T follicular helper cell (primary cell): Measurements from ENCODE around the gene SUGP2.
A peak's percentile ranks its signal among the peaks of the same experiment; 100 is the strongest.

Experiments
- DNase-seq: peaks from one replicate; pipeline ENCODE4 v3.0.0-alpha.2; 2020; ENCODE audit warnings: low read depth

SUGP2 gene

GRCh38 chr19:19059837-19060611 is 26.7 kb upstream of the SUGP2 start:
- DNase-seq: no peak

GRCh38 chr19:19059018-19059836 is 25.9 kb upstream of the SUGP2 start:
- no peak for DNase-seq

GRCh38 chr19:19057720-19058119 is 24.4 kb upstream of the SUGP2 start:
- DNase-seq: no peak

GRCh38 chr19:19057317-19057716 is 24.0 kb upstream of the SUGP2 start:
- no peak for DNase-seq

GRCh38 chr19:19056636-19057275 is 23.4 kb upstream of the SUGP2 start:
- no peak for DNase-seq

GRCh38 chr19:19055701-19056100 is 22.4 kb upstream of the SUGP2 start:
- no peak for DNase-seq

GRCh38 chr19:19054939-19055440 is 21.7 kb upstream of the SUGP2 start:
- no peak for DNase-seq

- no peak for DNase-seq
Measured at GRCh38 chr19:19054315-19054938, 21.1 kb upstream of the SUGP2 start.

- DNase-seq: peak; percentile 49
Measured at GRCh38 chr19:19053508-19054314, 20.4 kb upstream of the SUGP2 start.

GRCh38 chr19:19052921-19053320 is 19.6 kb upstream of the SUGP2 start:
- no peak for DNase-seq

- no peak for DNase-seq
Measured at GRCh38 chr19:19051478-19052213, 18.3 kb upstream of the SUGP2 start.

- DNase-seq: no peak
Measured at GRCh38 chr19:19050731-19051130, 17.4 kb upstream of the SUGP2 start.

- no peak for DNase-seq
Measured at GRCh38 chr19:19050104-19050503, 16.8 kb upstream of the SUGP2 start.

GRCh38 chr19:19049406-19049805 is 16.1 kb upstream of the SUGP2 start:
- no peak for DNase-seq

GRCh38 chr19:19043881-19044280 is 10.6 kb upstream of the SUGP2 start:
- no peak for DNase-seq

- no peak for DNase-seq
Measured at GRCh38 chr19:19043481-19043880, 10.2 kb upstream of the SUGP2 start.

- no peak for DNase-seq
Measured at GRCh38 chr19:19042732-19043280, 9.5 kb upstream of the SUGP2 start.

GRCh38 chr19:19040417-19040816 is 7.1 kb upstream of the SUGP2 start:
- DNase-seq: no peak

- no peak for DNase-seq
Measured at GRCh38 chr19:19039901-19040300, 6.6 kb upstream of the SUGP2 start.

- DNase-seq: peak; percentile 52
Measured at GRCh38 chr19:19034204-19034624, 897 bp upstream of the SUGP2 start.

GRCh38 chr19:19033176-19033425 is 216 bp downstream of the SUGP2 start:
- DNase-seq: no peak
